Measurements from ENCODE around the gene MRPS27.
A peak's percentile ranks its signal among the peaks of the same experiment; 100 is the strongest.

Gene MRPS27

DNA sequence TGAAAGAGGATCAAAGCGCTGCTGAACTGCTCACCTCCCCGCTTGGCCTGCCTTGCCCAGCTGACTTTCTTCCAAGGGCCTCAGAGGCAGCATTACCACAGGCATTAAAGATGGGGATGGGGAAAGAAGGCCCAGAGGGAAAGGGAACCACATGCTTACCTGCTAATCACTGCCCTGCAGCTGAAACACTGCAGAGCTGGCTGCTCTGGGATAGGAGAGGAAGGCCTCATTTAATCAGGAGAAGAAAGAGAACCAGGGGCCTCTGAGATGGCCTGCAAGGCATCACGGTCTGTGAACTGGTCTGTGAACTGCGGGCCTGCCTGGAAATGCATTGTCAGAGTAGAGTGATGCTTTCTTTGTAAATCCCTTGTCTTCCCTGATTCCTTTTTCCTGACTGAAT, 44.9 kb upstream of the MRPS27 start:
- Histone ChIP-seq H3K27me3 (no peaks in the 10 kb centered on the region), H3K9me3 (no peaks in the 10 kb centered on the region), H3K4me3 (ENCODE audit: low read depth in 1 of 2, low read length in 1 of 2) (no peak overlapping the region), H3K27ac (no peak overlapping the region), H3K4me1 (ENCODE audit: control insufficient read depth in 1 of 2, insufficient read depth in 1 of 2, low read depth in 1 of 2, low read length in 1 of 2) (peaks cover 15 to 38% of the 10 kb centered on the region in 2 experiments), H3K36me3 (no peaks in the 10 kb centered on the region)
- TF ChIP-seq, protein P1, sequence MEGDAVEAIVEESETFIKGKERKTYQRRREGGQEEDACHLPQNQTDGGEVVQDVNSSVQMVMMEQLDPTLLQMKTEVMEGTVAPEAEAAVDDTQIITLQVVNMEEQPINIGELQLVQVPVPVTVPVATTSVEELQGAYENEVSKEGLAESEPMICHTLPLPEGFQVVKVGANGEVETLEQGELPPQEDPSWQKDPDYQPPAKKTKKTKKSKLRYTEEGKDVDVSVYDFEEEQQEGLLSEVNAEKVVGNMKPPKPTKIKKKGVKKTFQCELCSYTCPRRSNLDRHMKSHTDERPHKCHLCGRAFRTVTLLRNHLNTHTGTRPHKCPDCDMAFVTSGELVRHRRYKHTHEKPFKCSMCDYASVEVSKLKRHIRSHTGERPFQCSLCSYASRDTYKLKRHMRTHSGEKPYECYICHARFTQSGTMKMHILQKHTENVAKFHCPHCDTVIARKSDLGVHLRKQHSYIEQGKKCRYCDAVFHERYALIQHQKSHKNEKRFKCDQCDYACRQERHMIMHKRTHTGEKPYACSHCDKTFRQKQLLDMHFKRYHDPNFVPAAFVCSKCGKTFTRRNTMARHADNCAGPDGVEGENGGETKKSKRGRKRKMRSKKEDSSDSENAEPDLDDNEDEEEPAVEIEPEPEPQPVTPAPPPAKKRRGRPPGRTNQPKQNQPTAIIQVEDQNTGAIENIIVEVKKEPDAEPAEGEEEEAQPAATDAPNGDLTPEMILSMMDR (IDR thresholded peaks at IDR 0.05): no peak

DNA sequence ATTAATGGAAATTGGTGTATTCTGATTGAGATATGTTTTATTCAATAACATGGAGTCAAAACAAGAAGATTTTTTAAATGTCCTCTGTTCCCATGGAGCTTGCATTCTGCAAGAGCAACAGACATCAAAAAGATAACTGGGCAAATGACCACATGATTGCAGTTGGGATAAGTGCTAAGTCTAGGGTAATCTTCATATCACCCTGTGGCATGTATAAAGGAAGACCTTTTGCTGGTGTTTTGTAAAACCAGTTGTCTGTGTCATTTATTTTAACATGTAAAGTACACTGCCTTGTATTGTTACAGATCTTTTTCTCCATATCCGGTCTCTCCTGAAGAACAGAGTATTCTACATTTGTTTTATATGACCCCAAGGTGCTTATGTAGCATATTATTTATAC, 44.1 kb upstream of the MRPS27 start:
- Histone ChIP-seq H3K4me1 (ENCODE audit: control insufficient read depth in 1 of 2, insufficient read depth in 1 of 2, low read depth in 1 of 2, low read length in 1 of 2) (peaks cover 9 to 31% of the 10 kb centered on the region in 2 experiments), H3K9me3 (no peaks in the 10 kb centered on the region), H3K27ac (peak overlapping the region; percentile 24), H3K4me3 (ENCODE audit: low read depth in 1 of 2, low read length in 1 of 2) (no peak overlapping the region), H3K27me3 (no peaks in the 10 kb centered on the region), H3K36me3 (no peaks in the 10 kb centered on the region)
- TF ChIP-seq, protein P1 (IDR thresholded peaks at IDR 0.05): no peak

DNA sequence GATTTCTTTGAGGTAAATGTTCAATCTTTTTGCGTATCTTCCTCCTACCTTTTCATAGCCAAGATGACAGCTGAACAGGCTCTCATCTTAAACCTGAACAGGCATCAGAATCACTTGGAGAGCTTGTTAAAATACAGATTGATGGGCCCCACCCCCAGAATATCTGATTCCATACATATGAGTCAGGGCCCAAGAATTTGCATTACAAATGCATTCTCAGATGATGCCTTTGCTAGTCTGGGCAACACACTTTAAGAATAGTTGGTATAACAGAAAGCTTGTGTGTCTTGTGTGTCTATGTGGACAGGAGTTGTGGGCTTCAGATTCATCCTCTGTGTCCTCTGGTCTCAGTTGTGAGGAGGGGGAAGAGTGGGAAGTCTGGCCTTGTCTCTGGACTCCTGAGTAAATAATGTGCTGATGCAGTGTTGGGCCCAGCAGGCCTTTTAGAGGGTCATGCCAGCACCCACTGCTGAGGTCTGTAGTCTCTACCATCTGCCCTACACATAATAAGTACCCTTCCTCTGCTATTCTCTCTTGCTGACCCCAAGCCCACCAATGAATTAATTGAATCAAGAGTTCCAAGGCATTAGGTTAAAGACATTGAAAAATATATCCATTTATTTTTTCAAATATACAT, 43.2 kb upstream of the MRPS27 start:
- TF ChIP-seq, protein P1 (IDR thresholded peaks at IDR 0.05): no peak
- Histone ChIP-seq H3K4me3 (ENCODE audit: low read depth in 1 of 2, low read length in 1 of 2) (no peak overlapping the region), H3K36me3 (no peaks in the 10 kb centered on the region), H3K27me3 (no peaks in the 10 kb centered on the region), H3K27ac (no peak overlapping the region), H3K9me3 (no peaks in the 10 kb centered on the region), H3K4me1 (ENCODE audit: control insufficient read depth in 1 of 2, insufficient read depth in 1 of 2, low read depth in 1 of 2, low read length in 1 of 2) (peaks cover 9 to 25% of the 10 kb centered on the region in 2 experiments)

DNA sequence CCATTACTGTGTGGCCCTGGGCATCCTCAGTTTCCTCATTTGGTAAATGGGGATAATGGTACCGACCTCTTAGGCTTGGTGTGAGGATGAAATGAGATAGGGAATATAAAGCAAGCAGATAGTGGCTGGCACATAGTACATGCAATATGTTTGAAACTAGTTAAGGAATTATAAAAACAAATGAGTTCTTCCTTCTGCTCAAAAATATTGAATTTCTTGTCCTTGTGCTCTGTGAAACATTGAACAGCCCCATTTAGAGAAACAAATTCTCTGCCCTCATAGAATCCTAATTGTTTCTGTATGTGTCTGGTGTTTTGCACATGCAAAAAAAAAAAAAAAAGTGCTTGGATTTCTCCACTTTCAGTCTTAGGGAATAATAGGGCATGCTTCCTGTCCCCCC, 39.8 kb upstream of the MRPS27 start:
- no peaks in the 10 kb centered on the region for H3K36me3 ChIP-seq

DNA sequence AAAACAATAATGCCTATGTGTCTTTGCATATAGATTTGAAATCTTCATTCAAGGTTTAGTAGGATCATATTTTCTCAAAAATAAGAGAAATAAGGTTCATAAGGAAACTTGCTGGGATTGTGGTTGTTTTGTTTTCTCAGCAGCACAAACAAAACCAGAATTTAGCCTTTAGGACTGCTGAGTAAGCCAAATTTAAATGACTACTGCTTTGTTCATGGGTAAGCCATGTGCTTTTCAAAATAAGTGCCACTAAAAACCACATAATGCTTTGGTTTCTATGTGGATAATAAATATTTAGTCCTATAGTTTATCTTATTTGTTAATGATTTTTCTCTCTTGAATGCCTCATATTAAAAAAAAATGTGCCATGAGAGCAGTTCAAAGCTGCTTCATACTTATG, 38.9 kb upstream of the MRPS27 start:
- TF ChIP-seq, protein P1 (IDR thresholded peaks at IDR 0.05): no peak
- H3K4me1 ChIP-seq (ENCODE audit: control insufficient read depth in 1 of 2, insufficient read depth in 1 of 2, low read depth in 1 of 2, low read length in 1 of 2): peaks cover 6 to 8% of the 10 kb centered on the region in 2 experiments
- no peaks in the 10 kb centered on the region for H3K36me3 ChIP-seq
- no peak overlapping the region for H3K27ac ChIP-seq
- H3K4me3 ChIP-seq (ENCODE audit: low read depth in 1 of 2, low read length in 1 of 2): no peak overlapping the region
- no peaks in the 10 kb centered on the region for H3K9me3 ChIP-seq
- no peaks in the 10 kb centered on the region for H3K27me3 ChIP-seq

More for the DNA sequence above, 39.8 kb upstream of the MRPS27 start:
- no peaks in the 10 kb centered on the region for H3K27me3 ChIP-seq
- TF ChIP-seq, protein P1 (IDR thresholded peaks at IDR 0.05): no peak
- H3K9me3 ChIP-seq: no peaks in the 10 kb centered on the region
- H3K4me1 ChIP-seq (ENCODE audit: control insufficient read depth in 1 of 2, insufficient read depth in 1 of 2, low read depth in 1 of 2, low read length in 1 of 2): peaks cover 13 to 16% of the 10 kb centered on the region in 2 experiments
- no peak overlapping the region for H3K27ac ChIP-seq
- H3K4me3 ChIP-seq (ENCODE audit: low read depth in 1 of 2, low read length in 1 of 2): no peak overlapping the region
